ENCODE results near the gene COL5A3.

DNA sequence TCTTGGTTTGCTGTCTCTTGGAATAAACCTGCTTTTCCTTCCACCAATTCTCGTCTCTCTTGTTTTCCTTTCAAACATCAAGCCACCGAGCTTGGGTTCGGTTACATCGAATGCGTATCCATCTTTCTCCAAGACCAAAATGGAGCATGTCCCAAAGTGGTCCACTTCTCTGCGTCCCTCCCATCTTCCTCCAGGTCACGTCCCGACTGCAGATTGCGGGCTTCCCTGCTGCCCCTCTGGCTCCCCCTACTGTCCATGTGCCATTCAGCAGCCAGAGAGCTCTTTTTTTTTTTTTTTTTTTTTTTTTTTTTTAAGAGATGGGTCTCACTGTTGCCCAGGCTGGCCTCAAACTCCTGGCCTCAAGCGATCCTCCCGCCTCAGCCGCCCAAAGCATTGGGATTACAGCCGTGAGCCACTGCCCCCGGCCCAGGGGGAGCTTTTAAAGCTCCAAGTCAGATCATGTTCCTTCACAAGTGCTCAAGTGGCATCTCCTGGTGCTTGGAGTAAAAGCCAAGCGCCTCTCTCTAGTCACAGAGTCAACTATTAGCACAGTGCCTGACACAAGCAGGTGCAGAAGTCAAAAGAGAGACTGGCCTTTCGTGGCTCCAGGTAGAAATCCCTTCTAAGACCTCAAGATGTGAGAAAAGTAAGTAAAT lies 10.0 kb downstream of the COL5A3 start:
- TF ChIP-seq, protein P1, sequence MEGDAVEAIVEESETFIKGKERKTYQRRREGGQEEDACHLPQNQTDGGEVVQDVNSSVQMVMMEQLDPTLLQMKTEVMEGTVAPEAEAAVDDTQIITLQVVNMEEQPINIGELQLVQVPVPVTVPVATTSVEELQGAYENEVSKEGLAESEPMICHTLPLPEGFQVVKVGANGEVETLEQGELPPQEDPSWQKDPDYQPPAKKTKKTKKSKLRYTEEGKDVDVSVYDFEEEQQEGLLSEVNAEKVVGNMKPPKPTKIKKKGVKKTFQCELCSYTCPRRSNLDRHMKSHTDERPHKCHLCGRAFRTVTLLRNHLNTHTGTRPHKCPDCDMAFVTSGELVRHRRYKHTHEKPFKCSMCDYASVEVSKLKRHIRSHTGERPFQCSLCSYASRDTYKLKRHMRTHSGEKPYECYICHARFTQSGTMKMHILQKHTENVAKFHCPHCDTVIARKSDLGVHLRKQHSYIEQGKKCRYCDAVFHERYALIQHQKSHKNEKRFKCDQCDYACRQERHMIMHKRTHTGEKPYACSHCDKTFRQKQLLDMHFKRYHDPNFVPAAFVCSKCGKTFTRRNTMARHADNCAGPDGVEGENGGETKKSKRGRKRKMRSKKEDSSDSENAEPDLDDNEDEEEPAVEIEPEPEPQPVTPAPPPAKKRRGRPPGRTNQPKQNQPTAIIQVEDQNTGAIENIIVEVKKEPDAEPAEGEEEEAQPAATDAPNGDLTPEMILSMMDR (conservative IDR thresholded peaks at IDR 0.05; ENCODE audit: low read depth, low read length) = peak; percentile 81
- TF ChIP-seq EZH2 (IDR thresholded peaks at IDR 0.05; ENCODE audit: low read length, unreplicated experiment) = no peak
